ENCODE results near the gene VSTM5.

GRCh38 chr11:93772123-93772522, 78.3 kb downstream of the VSTM5 start:
- TF ChIP-seq, protein P1, sequence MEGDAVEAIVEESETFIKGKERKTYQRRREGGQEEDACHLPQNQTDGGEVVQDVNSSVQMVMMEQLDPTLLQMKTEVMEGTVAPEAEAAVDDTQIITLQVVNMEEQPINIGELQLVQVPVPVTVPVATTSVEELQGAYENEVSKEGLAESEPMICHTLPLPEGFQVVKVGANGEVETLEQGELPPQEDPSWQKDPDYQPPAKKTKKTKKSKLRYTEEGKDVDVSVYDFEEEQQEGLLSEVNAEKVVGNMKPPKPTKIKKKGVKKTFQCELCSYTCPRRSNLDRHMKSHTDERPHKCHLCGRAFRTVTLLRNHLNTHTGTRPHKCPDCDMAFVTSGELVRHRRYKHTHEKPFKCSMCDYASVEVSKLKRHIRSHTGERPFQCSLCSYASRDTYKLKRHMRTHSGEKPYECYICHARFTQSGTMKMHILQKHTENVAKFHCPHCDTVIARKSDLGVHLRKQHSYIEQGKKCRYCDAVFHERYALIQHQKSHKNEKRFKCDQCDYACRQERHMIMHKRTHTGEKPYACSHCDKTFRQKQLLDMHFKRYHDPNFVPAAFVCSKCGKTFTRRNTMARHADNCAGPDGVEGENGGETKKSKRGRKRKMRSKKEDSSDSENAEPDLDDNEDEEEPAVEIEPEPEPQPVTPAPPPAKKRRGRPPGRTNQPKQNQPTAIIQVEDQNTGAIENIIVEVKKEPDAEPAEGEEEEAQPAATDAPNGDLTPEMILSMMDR (IDR thresholded peaks at IDR 0.05; ENCODE audit: low read length) = no peak
- no peak for TF ChIP-seq EZH2 (IDR thresholded peaks at IDR 0.05; ENCODE audit: borderline replicate concordance, low read length)
